SIG-M5 treated with dmso at 0.1 percent for 504 hours (cell line): Measurements from ENCODE around the gene CNTNAP2.

Experiments
- DNase-seq: peaks from one replicate; lab custom pipeline; 2025; ENCODE audit not compliant: unreplicated experiment; lab: John Stamatoyannopoulos, UW

CNTNAP2 gene

DNA sequence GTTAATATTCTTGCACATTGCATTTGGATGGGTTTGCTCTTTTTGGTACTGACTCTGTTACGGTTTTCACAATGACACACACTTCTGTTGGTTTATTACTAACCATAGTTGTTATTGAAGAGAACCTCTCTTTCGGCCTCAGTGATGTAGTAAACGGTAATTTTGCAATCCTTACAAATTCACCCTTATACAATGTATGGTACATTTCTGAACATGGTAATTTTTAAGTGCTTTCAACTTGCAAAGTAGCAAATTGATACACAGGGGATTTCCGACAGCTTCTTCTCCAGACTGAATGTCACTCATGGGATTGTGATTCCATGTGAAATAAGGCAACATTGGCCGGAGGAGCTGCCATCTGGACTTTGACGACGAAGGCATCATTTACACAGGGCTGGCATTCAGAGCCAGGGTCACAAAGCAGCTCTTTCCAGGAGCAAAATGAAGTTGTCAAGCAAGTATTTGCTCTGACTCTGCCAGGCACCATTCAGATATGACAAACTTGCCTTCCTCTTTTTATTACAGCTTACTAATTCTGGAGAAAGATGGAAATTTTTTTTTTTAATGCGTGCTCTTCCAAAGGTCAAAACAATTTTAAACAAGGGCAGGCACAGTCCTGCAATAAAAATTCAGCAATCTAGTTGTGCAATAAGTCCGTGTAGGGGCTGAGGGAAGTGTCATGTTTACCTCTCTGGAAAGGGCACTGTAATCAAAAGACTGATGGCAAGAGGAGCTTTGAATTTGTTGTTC lies 1762.5 kb downstream of the CNTNAP2 start:
- DNase-seq = no peak

DNA sequence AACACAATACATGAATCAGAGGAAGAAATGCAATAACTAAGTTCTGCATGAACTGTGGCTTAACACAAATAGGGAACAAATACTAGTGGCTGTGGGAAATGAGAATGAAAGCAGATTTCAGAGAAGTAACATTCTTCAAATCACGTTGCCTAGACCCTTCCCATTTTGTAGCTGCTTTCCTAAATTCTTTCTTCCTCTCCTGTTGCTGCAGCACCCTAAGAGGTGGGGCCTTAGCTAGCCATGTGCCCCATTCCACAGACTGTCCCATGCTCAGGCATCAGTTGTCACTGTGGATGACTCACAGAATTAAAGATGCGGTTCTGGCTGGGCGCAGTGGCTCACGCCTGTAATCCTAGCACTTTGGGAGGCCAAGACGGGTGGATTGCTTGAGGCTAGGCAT lies 1769.3 kb downstream of the CNTNAP2 start:
- no peak for DNase-seq

DNA sequence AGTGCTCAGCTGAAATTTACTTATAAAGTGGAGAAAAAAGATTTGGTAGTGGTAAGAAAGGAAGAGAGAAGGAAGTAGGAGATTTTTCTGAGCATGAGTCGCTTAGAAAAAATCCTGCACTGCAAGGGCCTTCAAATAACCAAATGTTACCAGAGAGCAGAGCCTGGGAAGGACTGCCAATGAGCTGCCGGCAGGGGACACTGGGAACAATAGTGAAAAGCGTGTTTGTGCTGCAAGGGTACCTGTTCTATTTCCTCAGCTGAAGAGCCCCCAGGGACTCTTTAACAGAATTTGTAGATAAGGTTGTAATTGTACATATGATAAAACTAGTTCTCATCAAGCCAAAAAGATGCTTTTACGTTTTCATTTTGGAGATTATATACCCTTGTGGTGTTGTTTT lies 1777.7 kb downstream of the CNTNAP2 start:
- no peak for DNase-seq

DNA sequence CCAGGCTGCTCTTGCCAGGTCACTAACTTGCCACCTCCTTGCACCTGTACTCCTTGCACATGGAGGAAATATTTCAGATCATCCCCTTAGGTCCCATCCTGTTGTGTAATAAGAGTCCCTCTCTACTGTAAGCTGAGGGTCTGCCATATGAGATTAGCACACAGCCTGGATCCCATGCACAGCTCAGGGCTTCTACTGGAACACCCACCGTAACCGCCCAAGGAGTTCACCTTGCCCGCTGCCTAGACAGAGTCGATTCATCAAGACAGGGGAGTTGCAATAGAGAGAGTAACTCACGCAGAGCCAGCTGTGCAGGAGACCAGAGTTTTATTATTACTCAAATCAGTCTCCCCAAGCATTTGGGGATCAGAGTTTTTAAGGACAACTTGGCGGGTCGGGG lies 1779.5 kb downstream of the CNTNAP2 start:
- no peak for DNase-seq

DNA sequence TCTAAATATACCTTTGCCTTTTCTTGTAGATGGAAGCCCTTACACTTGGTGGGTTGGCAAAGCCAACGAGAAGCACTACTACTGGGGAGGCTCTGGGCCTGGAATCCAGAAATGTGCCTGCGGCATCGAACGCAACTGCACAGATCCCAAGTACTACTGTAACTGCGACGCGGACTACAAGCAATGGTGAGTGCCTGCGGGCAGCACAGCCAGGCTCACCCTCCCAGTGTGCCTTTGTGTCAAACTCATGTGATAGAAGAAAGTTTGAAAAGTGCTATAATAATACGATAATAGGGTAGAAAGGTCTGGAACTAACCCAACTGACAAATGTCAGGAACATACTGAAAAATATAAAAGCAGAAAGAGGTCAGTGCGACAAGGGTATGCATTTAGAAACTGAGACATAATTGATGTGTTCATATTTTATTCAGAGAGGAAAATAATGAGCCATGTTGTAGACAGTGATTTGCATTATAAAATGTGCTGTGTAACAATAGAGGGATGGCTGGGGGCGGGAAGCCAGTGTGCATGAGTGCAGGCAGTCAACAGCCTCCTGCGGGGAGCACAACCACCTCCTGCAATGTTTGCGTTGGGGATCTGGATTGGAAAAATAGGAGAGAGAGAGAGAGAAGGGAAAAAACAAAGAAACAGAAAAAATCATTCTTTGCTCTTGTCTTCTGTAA lies 1787.1 kb downstream of the CNTNAP2 start:
- DNase-seq = no peak

DNA sequence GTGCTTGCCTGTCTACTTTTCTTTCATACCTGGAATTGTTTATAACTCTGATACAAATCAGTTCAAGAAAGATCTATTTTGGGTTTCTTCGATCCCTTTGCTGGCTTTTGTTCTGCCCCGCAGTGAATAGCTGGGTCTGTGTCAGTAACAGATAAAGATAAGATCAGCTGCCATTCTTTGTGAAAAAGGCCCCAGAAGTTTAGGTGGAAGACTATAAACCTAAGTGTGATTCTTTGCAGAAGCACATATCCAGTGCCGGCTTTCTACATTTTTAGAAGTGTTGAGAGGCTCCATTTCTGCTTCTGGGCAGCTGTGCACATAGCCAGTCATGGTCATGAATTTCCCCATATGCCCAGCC lies 1787.6 kb downstream of the CNTNAP2 start:
- DNase-seq = no peak

DNA sequence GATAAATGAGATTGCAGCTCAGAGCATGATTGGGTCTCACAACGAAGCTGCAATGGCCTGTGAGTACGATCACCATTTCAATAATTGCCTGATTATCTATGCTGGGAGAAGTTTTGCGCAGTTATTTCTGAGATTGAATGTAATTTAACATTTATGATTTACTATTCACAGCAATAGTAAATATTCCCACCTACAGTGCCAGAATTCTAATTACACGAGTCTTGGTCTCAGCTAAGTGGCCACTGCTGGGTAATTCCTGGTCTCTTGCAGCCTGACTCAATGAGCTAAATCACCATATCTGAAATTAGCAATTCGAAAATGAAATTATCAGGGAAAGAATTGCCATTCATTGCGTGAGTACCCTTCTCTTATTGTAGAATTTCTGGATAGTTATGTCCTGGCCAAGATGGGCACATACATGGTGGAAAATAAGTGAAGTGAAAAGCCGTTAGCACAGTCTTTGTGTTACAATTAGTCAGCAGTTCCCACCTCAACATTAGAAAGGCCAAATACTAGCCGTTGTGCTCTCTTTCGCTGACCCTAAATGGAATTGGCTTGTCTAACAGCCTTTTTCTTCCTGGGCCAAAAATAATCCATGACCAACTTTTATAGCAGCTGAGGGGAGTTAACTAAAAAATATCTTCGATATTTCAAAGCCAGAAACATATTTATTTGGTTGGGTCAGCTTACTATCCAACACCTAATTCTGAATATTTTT lies 1793.0 kb downstream of the CNTNAP2 start:
- DNase-seq = no peak

DNA sequence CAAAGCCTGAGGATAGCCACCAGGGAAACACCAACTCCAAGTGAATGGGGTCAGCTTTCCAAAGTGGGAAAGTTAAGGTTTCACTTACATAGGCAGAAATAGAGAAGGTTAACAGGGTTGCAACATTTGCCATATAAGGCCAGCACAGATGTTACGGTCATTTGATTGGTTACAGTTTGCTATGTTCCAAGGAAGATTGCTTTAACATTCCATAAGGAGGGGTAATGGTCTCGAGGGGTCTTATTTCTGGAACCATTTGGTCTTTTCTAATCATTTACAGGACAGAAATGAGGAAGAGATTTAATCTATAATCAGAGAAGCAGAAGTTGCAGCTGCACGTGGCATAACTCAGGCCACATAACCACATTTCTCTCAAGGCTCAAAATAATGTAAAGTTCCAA lies 1794.6 kb downstream of the CNTNAP2 start:
- DNase-seq = no peak

DNA sequence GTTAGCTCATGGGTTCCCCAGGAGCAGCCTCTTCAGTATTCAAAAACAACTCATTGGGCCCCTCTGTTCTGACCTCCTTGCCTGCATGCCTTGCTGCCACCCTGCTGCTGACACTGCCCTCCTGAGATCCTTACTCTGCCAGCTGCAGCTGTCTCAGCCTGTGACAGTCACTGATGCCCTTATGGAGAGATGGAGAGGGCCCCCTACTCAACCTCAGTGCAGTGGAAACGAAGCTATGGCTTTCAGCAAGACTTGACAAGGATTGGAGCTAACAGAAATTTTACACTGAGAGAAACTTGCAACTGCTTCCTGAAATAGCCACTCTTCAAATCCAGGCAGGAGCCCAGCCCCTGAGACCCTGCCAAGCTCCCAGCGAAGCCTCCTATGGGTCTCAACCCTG lies 1795.7 kb downstream of the CNTNAP2 start:
- DNase-seq = no peak

DNA sequence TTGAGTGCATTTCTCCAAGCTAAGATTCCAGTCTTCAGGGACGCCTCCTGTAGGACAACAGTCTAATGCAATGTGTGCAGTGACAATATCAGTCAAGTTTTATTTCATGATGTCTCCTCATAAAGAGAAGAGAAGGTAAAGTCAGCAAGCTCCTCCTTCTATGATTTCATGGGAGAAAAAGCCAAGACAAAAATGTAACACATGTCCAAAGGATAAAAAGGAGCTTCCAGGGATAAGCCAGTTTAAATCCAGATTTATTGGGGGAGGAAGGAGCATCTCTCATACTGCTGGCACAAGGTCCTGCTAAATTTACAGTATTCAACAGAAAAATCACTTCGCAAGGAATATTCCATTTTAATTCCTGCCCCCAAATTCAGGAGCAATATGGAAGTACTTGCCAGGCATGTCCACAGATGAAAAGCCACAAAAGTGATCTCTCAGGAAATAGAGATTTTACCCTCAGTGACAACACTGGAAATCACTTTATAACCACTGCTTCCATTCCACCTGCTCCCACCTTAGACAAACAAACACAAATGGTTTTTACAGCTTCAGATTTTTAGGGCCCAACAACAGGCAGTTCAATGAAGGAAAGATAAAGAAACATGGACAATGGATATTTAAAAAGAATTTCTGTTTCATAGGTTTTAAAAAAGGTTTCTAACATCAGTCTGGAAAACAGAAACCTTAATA lies 1796.5 kb downstream of the CNTNAP2 start:
- no peak for DNase-seq

DNA sequence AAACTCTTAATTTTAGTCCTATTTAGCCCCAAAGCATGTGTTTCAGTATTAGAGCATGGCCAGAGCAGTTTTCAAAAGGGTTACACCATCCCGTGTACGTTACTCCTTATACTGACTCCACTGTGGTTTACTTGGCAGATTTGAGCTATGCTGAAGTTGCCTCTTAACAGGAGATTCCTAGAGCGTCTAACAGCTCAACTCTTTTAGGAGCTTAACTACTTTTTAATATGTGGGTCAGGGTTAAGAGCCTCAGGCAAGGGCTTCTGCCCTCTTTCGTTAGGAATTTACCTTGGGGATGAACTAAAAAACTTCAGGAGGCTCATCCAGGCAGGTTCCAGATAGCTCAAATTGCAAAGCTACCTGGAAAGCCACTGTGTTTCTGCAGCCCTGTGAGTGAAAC lies 1799.2 kb downstream of the CNTNAP2 start:
- DNase-seq = no peak

DNA sequence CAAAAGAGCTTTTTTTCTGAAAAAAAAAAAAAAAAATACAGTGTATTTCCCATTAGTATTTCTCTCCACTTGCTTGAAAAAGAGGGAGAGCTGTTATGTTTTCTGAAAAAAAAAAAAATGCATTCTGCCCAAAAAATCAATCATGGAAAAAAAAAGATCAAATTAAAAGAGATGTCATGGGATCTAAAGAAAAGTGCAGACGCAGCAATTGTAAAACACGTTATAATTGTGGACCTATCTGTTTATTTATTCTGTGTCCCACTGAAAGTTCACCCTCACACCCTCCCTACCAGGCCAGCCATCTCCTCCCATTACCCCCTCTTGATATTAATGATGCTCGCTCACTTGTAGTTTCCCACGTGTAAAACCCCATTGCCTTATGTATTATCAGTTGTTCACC lies 1800.0 kb downstream of the CNTNAP2 start:
- DNase-seq = no peak

DNA sequence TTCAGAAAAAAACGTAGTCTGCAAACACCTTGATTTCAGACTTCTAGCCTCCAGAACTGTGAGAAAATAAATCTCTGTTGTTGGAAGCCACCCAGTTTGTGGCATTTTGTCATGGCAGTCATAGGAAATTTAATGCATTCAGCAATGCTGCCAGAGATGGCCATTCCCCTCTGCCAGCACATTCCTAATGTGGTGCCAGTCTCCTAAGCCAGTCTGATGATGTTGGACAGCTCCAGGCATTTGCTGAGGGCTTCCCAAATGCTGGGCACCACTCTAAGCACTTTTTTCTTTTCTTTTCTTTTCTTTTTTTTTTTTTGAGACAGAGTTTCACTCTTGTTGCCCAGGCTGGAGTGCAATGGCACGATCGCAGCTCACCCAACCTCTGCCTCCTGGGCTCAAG lies 1807.2 kb downstream of the CNTNAP2 start:
- DNase-seq = no peak

DNA sequence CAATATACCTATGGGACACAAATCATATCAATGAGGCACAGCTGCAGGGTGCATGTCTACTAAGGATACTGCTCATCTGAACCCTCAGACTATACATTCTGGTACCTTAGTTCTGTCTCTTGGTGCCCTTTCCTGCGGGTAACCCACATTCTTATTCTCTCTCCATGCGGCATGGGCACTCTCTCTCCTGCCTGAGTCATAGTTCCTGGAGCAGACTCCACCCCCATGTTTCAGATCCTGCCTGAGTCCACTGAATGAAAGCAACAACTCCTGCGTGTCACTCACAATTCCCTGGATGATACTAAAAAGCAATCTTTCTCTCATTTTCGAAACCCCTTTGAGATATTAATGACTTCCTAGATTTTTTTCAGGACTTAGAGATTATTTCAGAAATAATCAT lies 1820.8 kb downstream of the CNTNAP2 start:
- no peak for DNase-seq

DNA sequence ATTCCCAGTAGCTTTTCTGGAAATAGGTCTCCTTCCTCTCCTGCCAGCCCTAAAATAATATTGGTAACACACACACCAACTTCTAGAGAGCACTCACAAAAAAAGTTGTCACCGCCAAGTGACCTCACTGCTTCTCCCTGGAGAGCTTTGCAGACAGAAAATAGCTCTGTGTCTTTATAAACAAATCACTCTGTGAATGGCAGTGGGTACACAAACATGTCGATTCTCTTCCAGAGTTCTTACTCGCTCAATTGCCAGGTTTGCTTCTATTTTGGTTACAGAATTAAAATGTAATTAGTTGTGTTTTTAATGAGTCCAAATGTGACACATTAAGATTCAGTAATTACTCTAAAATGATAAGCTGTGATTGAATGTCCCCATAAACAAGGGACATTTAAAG lies 1824.8 kb downstream of the CNTNAP2 start:
- DNase-seq = no peak

DNA sequence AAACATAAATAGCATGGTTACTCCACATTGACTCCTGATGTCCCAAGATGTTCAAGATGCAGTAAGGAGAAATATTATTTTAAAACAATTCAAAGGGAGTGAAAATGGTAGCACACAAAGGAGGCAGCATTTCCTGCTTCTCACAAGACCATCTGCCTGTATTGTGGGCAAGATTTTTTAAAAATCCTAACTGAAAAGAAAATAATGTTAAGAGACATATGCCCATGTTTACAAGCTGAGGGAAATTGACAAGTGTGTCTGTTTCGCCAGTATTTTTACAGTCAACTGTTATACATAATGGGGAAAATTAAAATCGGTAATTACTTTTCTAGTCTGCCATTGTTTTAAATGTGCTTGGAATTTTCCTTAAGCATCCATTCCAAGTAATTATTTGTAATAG lies 1827.7 kb downstream of the CNTNAP2 start:
- DNase-seq = no peak

DNA sequence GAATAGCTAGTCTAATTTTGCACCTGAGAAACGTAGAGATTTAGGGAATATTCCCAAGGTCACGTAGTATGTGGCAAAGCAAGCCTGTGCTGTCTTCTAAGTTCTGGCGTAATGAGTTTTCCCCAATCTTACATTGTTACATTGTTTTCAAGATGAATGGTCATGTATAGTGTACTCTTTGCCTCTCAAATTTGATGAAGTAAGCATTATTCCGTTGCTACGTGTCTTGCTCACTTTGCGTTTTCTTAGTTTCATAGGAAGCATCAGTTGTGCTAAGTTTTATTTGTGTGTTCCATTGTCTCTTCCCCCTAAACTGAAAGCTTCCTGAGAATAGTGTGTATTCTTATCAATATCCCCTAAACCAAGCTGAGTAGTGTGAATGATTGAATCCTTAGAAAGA lies 1836.3 kb downstream of the CNTNAP2 start:
- no peak for DNase-seq

DNA sequence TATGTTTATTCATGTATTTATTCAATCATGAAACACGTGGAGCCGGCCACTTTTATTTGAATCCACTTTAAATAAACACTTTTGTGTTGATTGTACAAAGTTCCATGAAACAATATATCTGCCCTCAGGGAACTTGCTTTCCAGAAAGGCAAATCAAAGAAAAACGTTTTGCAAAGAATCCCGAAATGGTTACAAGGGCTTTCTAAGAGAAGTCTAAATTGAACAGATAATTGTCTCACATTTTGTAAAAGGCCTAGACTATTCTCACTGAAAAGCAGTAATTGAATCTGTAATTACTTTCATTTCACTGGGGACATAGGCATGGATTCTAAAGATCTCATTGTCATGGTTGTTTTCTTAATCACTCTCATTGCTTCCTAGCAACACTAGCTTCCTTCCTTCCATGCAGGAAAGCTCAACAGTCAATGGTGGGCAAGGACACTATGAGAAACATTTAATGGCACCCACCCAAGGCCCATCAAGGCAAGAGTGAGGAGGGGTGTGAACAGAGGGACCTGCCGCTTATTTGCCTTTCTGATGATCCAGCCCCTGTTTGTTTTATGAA lies 1851.5 kb downstream of the CNTNAP2 start:
- DNase-seq = no peak

DNA sequence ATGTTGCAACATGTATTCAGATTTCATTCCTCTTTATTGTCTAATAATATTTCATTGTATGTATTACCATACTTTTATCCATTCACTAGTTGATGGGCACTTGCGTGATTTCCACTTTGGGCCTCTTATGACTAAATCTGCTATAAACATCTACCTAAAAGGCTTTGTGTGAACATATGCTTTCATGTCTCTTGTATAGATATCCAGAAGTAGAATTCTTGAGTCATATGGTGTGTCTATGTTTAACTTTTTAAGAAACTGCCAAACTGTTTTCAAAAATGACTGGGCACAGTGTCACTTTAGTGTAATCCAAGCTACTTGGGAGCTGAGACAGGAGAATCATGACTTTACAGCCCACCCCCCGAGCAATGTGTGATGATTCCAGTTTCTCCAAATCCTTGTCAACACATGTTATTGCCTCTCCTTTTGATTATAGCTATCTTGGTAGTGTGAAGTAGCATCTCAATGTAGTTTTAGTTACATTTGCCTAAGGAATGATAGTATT lies 1855.1 kb downstream of the CNTNAP2 start:
- no peak for DNase-seq

DNA sequence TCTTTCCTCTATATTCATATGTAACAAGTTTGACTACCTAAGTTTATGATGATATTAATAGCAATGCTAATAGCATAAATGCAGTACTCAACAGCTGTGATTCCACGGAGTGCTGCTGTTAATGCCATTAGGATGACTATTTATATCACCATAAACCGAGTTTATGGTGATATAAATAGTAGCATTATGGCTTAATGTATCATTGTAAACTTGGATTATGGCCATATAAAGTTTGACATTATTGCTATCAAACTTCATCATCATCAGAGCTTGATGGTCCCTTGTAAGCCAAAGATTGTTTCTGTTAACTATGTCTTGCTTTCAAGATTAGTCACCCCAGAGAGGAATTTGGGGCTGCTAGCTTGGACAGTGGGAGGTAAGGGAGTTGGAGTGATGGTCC lies 1861.6 kb downstream of the CNTNAP2 start:
- no peak for DNase-seq

DNA sequence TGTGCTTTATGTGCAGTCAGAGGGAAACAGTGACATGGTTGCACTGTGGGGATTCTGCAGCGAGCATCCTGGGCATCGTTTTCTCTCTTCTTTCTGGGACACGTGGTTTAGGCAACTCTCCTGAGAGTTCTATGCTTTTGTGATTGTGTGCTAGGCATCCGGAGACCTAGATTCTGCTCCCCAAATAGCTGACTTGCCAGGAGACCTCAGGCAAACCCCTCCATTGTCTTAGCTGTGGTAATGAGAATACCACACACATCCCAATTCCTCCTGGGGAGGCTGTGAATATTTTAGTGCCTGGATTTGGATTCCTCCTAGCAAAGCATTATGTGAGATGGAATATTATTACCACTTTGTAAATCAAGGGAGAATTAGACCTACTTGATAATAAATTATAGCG lies 1862.0 kb downstream of the CNTNAP2 start:
- DNase-seq = no peak
